GM18511 (cell line): Measurements from ENCODE around the gene MAD1L1.
A peak's percentile ranks its signal among the peaks of the same experiment; 100 is the strongest.
"Not testable (repeated sequence)": the region's sequence is repeated elsewhere in the genome, so short reads cannot be mapped to it uniquely, and the experiment has no call there.

Experiments used
- ATAC-seq: cut with Tn5 transposase; IDR thresholded peaks from one replicate; pipeline ENCODE4 v1.9.1; 2021; ENCODE audit warnings: mild to moderate bottlenecking, moderate library complexity; ENCODE audit not compliant: unreplicated experiment

MAD1L1 gene

GRCh38 chr7:2075811-2076210 is 156.9 kb downstream of the MAD1L1 start:
- no peak for ATAC-seq

- ATAC-seq = no peak
These were observed 158.1 kb downstream of the MAD1L1 start for GRCh38 chr7:2074691-2075090.

GRCh38 chr7:2072798-2073197 is 159.9 kb downstream of the MAD1L1 start:
- no peak for ATAC-seq

- ATAC-seq = peak; percentile 92
These were observed 160.7 kb downstream of the MAD1L1 start for GRCh38 chr7:2072042-2072441.

- ATAC-seq = no peak
These were observed 161.5 kb downstream of the MAD1L1 start for GRCh38 chr7:2071133-2071832.

- ATAC-seq = no peak
These were observed 162.5 kb downstream of the MAD1L1 start for GRCh38 chr7:2070151-2070763.

GRCh38 chr7:2069472-2069860 is 163.3 kb downstream of the MAD1L1 start:
- ATAC-seq = no peak

GRCh38 chr7:2068693-2069471 is 163.9 kb downstream of the MAD1L1 start:
- no peak for ATAC-seq

GRCh38 chr7:2066251-2066919 is 166.4 kb downstream of the MAD1L1 start:
- ATAC-seq = no peak

GRCh38 chr7:2065528-2065927 is 167.2 kb downstream of the MAD1L1 start:
- no peak for ATAC-seq

GRCh38 chr7:2063563-2064260 is 169.0 kb downstream of the MAD1L1 start:
- ATAC-seq = no peak

- no peak for ATAC-seq
These were observed 170.1 kb downstream of the MAD1L1 start for GRCh38 chr7:2062648-2063047.

GRCh38 chr7:2060701-2061100 is 172.0 kb downstream of the MAD1L1 start:
- ATAC-seq = no peak

- no peak for ATAC-seq
These were observed 172.6 kb downstream of the MAD1L1 start for GRCh38 chr7:2059964-2060700.

GRCh38 chr7:2058246-2058645 is 174.5 kb downstream of the MAD1L1 start:
- not testable (repeated sequence) for ATAC-seq

- ATAC-seq = no peak
These were observed 176.8 kb downstream of the MAD1L1 start for GRCh38 chr7:2055956-2056355.

GRCh38 chr7:2054927-2055326 is 177.8 kb downstream of the MAD1L1 start:
- no peak for ATAC-seq

- no peak for ATAC-seq
These were observed 179.3 kb downstream of the MAD1L1 start for GRCh38 chr7:2053395-2053794.

- ATAC-seq = no peak
These were observed 180.1 kb downstream of the MAD1L1 start for GRCh38 chr7:2052657-2053048.
